ENCODE measurements around the gene OTOG. TPM values are rescaled to one million over a fixed set of nuclear protein-coding genes. Genes with fewer than 3 reads are reported as not detected.

OTOG gene
- total RNA-seq, 2 donors from 2014 or later = not detected

GRCh38 chr11:17694494-17695110 is 147.5 kb downstream of the OTOG start:
- H3K27me3 Mint-ChIP-seq = peaks cover 43 to 69% of the 10 kb centered on the region in 2 donors
- DNase-seq (ENCODE audit: low spot score) (no peak), ATAC-seq (no peak)
- H3K36me3 Mint-ChIP-seq = no peaks in the 10 kb centered on the region
- no peak overlapping the region for H3K4me3 Mint-ChIP-seq
- no peaks in the 10 kb centered on the region for H3K9me3 Mint-ChIP-seq
- no peak overlapping the region for H3K27ac Mint-ChIP-seq
- no peaks in the 10 kb centered on the region for H3K4me1 Mint-ChIP-seq (ENCODE audit: low read depth in 2 of 2)

DNA sequence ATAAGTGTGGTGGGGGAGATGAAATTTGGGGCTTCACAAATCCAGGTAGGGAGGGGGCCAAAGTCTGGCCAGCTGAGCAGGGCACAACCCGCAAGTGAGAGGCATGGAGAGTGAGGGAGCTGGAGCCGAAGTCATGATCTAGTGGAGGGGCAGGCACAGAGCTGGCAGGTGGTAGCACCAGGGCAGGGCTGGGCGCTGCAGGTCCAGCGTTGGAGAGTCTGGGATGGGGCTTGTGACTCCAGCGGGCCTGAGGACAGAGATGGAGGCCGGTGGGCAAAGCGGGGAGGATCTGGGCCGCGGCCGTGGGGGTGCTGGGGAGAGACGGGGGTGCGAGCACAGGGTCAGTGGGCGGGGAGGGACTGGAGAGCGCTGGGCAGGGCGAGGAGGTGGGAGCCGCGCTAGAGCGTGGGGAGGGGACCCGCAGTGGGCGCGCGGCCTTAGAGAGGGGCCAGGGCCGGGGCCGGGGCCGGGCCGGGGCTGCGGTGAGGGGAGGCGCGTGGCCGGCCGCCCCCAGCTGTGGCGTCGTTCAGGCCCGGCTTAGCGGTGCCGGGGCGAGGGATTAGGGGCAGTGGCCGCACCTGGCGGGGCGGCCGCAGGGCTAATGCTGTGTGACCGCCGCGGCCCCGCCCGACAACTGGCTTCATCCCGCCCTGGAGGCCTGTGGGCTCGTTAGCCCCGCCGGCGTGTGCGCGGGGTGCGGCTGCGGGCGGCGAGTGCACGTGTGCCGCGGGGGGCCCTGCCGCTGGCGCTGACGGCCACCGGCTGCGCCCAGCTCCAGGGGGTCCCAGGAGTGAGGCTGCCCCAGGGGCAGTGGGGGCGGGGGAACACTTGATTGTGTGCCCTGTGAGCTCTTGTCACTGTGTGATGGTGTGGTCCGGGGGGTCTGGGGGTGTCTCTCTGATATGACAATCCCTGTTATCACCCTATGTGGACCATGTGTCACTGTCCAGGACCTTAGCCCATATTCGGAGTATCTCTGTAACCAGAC is 148.7 kb downstream of the OTOG start:
- H3K27me3 Mint-ChIP-seq = peaks cover 43 to 68% of the 10 kb centered on the region in 2 donors

DNA sequence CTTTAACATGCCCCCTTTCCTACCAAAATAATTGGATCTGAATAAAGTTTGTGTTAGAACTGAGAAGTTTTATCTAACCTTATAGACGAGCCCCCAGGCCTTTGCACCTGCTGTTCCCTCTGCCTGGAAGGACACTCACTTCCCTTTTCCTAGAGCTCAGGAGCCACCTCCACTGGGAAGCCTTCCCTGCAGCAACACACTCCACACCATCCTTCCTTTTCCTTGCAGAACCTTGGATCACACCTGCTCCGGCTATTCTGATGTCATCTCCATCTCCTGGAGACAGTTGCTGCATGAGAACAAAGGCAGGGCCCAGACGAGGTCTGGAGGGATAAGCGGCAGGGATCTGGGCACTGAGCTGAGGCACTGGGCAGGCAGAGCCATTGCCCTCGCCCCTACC is 149.7 kb downstream of the OTOG start:
- H3K36me3 Mint-ChIP-seq = no peaks in the 10 kb centered on the region
- no peak overlapping the region for H3K4me3 Mint-ChIP-seq
- peaks cover 44 to 59% of the 10 kb centered on the region in 2 donors for H3K27me3 Mint-ChIP-seq
- no peak overlapping the region for H3K27ac Mint-ChIP-seq
- H3K9me3 Mint-ChIP-seq = no peaks in the 10 kb centered on the region
- DNase-seq (ENCODE audit: low spot score) = no peak
- no peaks in the 10 kb centered on the region for H3K4me1 Mint-ChIP-seq (ENCODE audit: low read depth in 2 of 2)
- ATAC-seq = peak in 1 of 2 donors; percentile 3

More for the DNA sequence above, 148.7 kb downstream of the OTOG start:
- H3K4me1 Mint-ChIP-seq (ENCODE audit: low read depth in 2 of 2) = no peaks in the 10 kb centered on the region
- ATAC-seq (peak in 1 of 2 donors; percentile 47), DNase-seq (ENCODE audit: low spot score) (no peak)
- H3K4me3 Mint-ChIP-seq = no peak overlapping the region
- no peaks in the 10 kb centered on the region for H3K9me3 Mint-ChIP-seq
- no peaks in the 10 kb centered on the region for H3K36me3 Mint-ChIP-seq
- H3K27ac Mint-ChIP-seq = no peak overlapping the region

Other genes with a start within 250 kb of the OTOG start
- 1 to 10 TPM in 1 of 2 donors, under 1 TPM in 1; 0.70 to 1.4 TPM for gene NCR3LG1, start 195.5 kb upstream of the OTOG start, total RNA-seq
- gene KCNJ11, start 158.6 kb upstream of the OTOG start, total RNA-seq = under 1 TPM in 1 of 2 donors, not detected in 1; 0.75 TPM
- gene ABCC8, start 70.4 kb upstream of the OTOG start, total RNA-seq = not detected
- not detected for gene USH1C, start 2.8 kb upstream of the OTOG start, total RNA-seq
- gene MYOD1, start 172.3 kb downstream of the OTOG start, total RNA-seq = not detected
- not detected for gene KCNC1, start 187.5 kb downstream of the OTOG start, total RNA-seq

Data from natural killer cell treated with Interleukin-12 subunit alpha and Interleukin-12 subunit beta and Interleukin-15 and Interleukin-18, amount 100 ng/mL, for 72 hours (primary cell).